WI38 (cell line): ENCODE data around the gene PLEKHA5.

Source experiments
- H3K4me3 ChIP-seq: 2 replicates; pipeline ENCODE4 v1.5.1; 2011; ENCODE audit warnings: low read depth, mild to moderate bottlenecking, control low read depth, low read length
- TF ChIP-seq, protein P1 (sequence below): IDR thresholded peaks from 2 replicates; pipeline ENCODE4 v1.5.1; 2012; ENCODE audit warnings: low read depth, mild to moderate bottlenecking, control low read depth, low read length

PLEKHA5 gene

DNA sequence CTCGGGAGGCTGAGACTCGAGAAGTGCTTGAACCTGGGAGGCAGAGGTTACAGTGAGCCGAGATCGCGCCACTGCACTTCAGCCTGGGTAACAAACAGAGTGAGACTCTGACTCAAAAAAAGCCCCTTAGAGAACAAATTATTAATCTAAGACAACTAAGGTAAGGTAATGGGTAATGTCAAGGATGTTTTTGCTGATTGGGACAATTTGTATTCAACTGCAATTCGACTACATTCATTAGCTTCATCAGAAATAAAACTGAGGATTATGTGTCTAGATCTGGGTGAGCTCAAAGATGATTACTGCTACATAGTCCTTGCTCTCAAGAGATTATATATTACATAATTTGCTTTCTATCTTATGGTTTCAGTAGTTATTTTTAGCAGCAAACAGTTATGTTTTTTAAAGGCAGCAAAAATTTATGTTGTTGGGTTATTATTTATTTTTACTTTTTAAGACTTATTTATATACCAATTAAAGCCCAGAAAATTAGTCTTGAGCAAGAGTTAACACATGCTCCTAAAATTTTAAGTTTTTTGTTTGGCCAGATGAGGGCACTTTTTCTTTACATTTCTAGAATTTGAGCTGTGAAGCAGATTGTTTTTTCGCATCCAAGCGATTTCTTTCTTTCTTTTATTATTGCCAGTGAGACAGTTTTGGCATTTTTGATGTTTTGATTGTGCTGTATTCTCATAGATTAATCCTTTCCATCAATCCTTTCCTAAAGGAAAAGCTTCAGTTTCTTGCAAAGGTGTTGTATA, 52.3 kb downstream of the PLEKHA5 start:
- TF ChIP-seq, protein P1, sequence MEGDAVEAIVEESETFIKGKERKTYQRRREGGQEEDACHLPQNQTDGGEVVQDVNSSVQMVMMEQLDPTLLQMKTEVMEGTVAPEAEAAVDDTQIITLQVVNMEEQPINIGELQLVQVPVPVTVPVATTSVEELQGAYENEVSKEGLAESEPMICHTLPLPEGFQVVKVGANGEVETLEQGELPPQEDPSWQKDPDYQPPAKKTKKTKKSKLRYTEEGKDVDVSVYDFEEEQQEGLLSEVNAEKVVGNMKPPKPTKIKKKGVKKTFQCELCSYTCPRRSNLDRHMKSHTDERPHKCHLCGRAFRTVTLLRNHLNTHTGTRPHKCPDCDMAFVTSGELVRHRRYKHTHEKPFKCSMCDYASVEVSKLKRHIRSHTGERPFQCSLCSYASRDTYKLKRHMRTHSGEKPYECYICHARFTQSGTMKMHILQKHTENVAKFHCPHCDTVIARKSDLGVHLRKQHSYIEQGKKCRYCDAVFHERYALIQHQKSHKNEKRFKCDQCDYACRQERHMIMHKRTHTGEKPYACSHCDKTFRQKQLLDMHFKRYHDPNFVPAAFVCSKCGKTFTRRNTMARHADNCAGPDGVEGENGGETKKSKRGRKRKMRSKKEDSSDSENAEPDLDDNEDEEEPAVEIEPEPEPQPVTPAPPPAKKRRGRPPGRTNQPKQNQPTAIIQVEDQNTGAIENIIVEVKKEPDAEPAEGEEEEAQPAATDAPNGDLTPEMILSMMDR = no peak
- no peak overlapping the region for H3K4me3 ChIP-seq

DNA sequence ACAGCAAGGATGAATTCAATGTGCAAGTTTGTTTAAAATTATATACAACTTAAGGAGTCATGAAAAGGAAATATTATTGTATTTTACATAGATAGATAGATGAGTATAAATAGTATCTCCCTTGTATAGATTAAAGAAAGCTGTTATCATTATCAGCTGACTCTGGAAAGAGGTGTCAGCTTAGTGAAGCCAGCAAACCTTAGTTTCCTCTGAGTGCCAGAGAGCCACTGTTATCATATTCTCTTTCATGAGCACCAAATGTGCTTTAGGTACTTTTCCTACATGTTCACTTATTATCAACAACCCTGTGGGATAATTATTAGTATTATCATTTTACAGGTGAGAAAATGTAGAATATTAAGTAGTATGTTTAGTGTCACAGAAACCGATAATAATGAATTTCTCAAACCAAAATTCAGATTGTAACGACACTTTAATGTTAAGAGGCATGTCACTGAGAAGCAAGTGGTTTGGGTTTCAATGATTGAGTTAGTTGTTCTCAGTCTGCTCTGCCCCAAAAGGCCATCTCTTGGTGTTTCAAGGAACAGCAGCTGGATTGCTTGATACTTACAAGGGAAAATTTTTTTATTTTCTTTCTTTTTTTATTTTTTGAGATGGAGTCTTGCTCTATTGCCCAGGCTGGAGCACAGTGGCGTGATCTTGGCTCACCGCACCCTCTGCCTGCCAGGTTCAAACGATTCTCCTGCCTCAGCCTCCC, 53.7 kb downstream of the PLEKHA5 start:
- TF ChIP-seq, protein P1 = 0 out of 2 replicates have a peak, but pooled peaks have one; percentile 22
- no peak overlapping the region for H3K4me3 ChIP-seq

DNA sequence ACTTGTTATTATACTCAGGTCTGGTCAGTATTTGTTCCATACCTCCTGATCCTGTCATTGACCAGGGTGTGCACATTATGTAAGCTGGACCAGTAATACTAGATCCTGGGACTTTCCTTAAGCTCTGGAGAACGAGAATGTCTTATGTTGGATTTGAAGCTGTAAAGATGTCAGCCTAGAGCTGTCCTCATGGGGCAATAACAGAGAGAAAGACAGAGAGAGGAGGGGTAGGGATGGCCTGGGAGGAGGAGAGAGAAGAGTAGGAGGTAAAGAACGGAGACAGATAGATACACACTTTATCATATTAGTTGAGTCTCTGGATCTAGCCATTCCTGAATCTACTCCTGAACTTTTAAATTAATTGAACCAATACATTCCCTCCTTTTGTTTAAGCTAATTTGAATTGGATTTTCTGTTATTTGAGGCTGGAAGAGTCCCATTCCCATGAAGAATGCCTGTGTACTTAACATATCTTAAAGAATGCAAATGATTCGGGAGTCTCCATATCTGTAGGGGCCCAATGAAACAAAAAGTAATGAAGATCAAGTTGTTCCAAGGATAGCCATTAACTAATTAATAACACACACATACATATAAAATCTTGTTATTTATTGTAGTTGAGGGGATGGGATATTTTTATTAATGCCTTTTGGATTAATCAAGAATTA, 55.9 kb downstream of the PLEKHA5 start:
- H3K4me3 ChIP-seq = no peak overlapping the region
- TF ChIP-seq, protein P1 = no peak

DNA sequence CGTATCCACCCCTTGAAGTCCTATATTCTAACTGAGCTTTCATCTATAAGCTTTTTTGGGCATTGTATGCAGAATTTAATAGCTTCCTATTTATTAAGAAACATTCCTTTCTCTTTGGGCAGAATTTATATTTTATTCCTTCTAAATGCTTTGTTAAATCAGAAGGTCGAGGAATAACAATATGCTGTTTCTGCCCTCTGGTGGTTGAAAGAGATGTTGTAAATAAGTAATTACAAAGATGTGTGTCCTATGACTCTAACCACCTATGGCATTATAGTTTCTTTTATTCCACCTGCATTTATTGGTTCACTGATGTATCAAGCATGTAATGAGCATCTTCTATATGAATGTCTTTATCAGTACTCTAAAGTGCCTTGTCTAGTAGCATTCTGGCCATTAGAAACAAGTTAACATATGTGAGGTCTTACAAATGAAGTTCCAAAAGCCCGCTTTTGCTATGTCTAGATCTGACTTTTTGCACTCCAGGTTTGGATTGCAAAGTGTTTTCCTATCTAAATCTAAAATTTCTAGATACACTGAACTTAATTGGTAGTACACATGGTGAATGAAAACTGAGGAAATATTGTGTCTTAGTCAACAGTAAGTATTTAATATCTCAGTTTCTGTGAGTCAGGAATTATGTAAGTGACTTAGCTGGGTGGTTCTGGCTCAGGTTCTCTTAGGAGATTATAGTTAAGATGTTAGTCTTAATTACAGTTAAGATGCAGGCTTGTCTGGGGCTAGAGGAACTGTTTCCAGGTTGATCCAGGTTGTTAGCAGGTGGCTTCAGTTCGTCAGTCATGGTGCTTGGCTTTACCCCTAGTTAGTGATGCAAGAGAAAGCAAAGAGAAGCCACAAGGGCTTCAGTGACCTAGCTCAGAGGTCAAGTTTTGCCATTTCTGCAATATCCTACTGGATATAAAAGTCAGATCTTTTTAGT, 57.5 kb downstream of the PLEKHA5 start:
- TF ChIP-seq, protein P1 = peak; percentile 15; the same call in 1 of the 2 replicates
- no peak overlapping the region for H3K4me3 ChIP-seq

DNA sequence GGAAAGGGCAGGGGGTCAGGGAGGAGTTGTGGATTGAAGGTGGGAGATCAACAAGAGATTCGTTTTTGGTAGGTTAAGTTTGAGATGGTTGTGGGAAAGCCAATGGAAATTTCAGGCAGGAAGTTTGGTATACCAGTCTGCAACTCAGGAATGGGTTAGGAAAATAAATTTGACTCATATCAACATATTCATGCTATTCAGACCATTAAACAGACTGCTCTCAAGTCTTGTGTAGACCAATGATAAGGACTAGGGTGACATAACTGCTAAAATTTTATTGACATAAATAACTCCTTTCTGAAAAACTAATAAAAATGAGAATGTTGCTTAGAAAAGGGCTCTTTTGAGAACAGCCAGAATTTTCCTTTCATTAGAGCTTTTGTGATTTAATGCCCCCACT, 60.0 kb downstream of the PLEKHA5 start:
- H3K4me3 ChIP-seq = no peak overlapping the region
- TF ChIP-seq, protein P1 = no peak

DNA sequence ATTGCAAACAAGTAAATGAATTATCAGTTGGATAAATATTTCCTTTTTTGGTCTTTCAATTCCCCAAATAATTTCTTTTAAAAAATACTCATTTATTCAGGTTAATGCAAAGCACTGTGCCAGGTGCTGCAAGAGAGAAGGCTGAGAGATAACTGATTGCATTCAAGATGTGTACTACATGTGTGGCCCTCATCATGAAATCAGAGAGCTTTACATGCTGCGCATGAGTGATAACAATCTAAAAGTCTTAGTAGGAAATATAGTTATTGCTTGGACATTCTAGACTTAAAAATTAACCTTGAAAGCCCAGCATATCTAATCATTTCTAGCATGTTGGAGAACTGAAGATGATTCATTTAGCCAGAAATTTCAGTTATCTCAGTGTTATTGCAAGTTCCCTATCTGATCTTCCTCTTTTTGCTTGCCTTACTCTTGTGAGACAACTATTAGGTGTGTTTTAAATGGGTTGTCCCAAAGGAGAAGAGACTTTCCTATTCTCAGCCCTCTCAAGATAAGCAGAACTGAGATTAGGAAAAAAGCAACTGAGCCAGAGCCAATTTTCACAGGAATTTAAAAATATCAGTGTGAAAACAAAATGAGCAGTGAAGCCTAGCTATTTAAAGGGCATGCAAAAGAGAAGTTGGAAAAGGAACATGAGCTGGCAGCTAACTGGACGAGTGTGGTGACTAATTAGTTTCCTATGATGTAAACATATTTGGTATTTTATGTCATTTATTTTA, 60.9 kb downstream of the PLEKHA5 start:
- TF ChIP-seq, protein P1 = no peak
- H3K4me3 ChIP-seq = no peak overlapping the region
